Osteocyte (in vitro differentiated cells): Measurements from ENCODE around the gene CACNB3. TPM values are rescaled to one million over a fixed set of nuclear protein-coding genes. Genes with fewer than 3 reads are reported as not detected.

Experiments used
- DNase-seq: peaks from one replicate; pipeline ENCODE4 v3.0.0; 2021; ENCODE audit warnings: mixed read lengths; ENCODE audit not compliant: unreplicated experiment; ENCODE audit errors: extremely low spot score
- H3K27ac Mint-ChIP-seq: one replicate; pipeline ENCODE4 v1.8.0; 2021; ENCODE audit warnings: mild to moderate bottlenecking, mixed read lengths; ENCODE audit not compliant: unreplicated experiment
- H3K27me3 Mint-ChIP-seq: one replicate; pipeline ENCODE4 v1.8.0; 2021; ENCODE audit warnings: mixed read lengths; ENCODE audit not compliant: unreplicated experiment
- H3K36me3 Mint-ChIP-seq: one replicate; pipeline ENCODE4 v1.8.0; 2021; ENCODE audit warnings: mixed read lengths; ENCODE audit not compliant: unreplicated experiment
- H3K4me1 Mint-ChIP-seq: one replicate; pipeline ENCODE4 v1.8.0; 2021; ENCODE audit warnings: mixed read lengths; ENCODE audit not compliant: unreplicated experiment
- H3K4me3 Mint-ChIP-seq: one replicate; pipeline ENCODE4 v1.8.0; 2021; ENCODE audit warnings: mild to moderate bottlenecking, moderate library complexity, mixed read lengths; ENCODE audit not compliant: unreplicated experiment
- H3K9me3 Mint-ChIP-seq: one replicate; pipeline ENCODE4 v1.8.0; 2021; ENCODE audit warnings: mixed read lengths; ENCODE audit not compliant: unreplicated experiment
- total RNA-seq: library from RNA; stranded (reverse); gene quantifications from 2 replicates; pipeline ENCODE4 v1.2.1, GENCODE V29; 2021
- TF ChIP-seq, protein P1 (sequence below): fragments of 200-600 bp; sonication (generic); IDR thresholded peaks from 2 replicates; pipeline ENCODE4 v1.5.0; 2021; ENCODE audit warnings: antibody characterized with exemption, mild to moderate bottlenecking, moderate library complexity

The CACNB3 gene
- total RNA-seq, 1 donor from 2014 or later, result 83.3 TPM

DNA sequence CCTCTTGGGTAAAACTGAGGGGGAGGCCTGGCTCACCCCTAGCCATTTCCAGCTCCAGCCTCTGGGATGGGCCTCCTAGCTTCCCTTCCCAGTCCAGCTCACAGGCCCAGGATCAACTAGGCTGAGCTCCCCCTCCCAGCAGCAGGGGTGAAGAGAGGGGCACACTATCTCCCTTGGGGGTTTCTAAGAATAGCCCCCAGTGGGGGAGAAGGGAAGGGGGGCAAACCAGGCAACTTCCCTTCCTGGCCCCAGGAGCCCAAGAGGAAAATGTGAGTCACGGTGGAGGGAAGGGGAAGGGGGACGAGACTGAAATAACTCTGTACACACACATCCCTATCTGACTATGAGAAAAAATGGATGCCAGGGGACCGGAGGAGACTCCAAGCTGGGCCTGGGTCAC, 38.4 kb upstream of the CACNB3 start:
- H3K4me3 Mint-ChIP-seq, result peak overlapping the region; percentile 57
- peaks cover 38% of the 10 kb centered on the region for H3K4me1 Mint-ChIP-seq
- H3K27me3 Mint-ChIP-seq, result no peaks in the 10 kb centered on the region
- TF ChIP-seq, protein P1, sequence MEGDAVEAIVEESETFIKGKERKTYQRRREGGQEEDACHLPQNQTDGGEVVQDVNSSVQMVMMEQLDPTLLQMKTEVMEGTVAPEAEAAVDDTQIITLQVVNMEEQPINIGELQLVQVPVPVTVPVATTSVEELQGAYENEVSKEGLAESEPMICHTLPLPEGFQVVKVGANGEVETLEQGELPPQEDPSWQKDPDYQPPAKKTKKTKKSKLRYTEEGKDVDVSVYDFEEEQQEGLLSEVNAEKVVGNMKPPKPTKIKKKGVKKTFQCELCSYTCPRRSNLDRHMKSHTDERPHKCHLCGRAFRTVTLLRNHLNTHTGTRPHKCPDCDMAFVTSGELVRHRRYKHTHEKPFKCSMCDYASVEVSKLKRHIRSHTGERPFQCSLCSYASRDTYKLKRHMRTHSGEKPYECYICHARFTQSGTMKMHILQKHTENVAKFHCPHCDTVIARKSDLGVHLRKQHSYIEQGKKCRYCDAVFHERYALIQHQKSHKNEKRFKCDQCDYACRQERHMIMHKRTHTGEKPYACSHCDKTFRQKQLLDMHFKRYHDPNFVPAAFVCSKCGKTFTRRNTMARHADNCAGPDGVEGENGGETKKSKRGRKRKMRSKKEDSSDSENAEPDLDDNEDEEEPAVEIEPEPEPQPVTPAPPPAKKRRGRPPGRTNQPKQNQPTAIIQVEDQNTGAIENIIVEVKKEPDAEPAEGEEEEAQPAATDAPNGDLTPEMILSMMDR, result no peak
- peak; percentile 89 for DNase-seq
- no peaks in the 10 kb centered on the region for H3K9me3 Mint-ChIP-seq
- peaks cover 15% of the 10 kb centered on the region for H3K36me3 Mint-ChIP-seq
- H3K27ac Mint-ChIP-seq, result peak overlapping the region; percentile 98

DNA sequence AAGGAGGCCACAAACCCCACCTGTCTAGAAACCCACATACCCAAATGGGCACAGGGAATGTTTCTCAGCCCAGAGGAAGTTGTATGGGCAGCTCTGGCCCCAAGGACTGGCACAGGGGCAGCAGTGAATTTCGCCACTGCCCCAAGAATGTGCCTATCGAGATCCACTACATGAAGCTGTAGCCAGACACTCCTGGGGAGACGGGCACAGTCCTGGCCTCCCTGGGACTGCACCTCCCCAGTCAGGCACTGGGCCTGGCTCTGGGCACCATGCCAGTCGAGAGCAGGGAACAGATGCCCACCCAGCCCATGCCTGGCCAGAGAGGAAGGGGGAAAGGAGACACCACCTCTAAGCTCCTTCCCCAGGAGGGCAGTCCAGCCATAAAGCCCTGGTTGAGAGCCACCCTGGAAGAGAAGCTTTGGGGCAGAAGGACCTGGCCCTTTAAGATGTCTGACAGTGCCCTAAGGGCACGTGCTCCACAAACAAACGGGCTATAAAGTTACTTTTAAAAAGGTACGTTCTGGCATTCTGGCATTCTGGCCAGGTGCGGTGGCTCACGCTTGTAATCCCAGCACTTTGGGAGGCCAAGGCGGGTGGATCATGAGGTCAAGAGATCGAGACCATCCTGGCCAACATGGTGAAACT, 37.8 kb upstream of the CACNB3 start:
- H3K4me1 Mint-ChIP-seq, result peaks cover 41% of the 10 kb centered on the region
- no peak overlapping the region for H3K4me3 Mint-ChIP-seq
- no peak for DNase-seq
- TF ChIP-seq, protein P1, result no peak
- H3K27me3 Mint-ChIP-seq, result no peaks in the 10 kb centered on the region
- H3K27ac Mint-ChIP-seq, result peak overlapping the region; percentile 98
- no peaks in the 10 kb centered on the region for H3K9me3 Mint-ChIP-seq
- H3K36me3 Mint-ChIP-seq, result peaks cover 15% of the 10 kb centered on the region

DNA sequence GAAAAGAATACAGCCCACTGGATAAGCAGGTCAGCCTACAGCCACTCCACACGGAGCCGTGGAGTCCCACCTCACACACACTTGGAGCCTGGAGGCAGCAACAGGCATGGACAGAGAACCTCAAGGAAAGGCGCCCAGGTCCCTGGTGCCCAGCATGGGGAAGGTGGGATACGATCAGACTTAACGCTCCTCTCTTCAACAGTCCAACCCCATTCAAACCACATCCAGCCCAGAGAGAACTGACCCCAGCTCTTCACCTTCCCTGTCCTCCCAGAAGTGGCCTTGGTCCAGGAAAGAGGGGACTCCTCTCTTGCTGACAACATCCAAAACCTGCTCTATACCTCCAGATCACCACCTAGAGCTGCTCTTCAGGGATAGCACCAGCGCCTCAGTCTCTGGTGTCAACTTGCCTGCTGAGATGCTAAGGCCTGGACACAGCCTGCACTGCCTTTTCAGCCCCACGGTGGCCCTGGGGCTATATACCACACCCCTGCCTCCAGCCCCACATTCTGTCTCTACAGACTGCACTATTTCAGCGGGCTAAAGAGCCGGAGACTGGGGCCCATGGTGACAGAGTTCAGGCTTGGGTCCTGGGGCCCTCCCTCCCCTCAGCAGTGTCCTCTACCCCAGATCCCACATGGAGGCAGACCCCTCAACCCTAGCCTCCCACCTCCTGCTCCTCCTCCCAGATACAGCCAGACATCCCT, 36.4 kb upstream of the CACNB3 start:
- peaks cover 51% of the 10 kb centered on the region for H3K4me1 Mint-ChIP-seq
- no peaks in the 10 kb centered on the region for H3K9me3 Mint-ChIP-seq
- H3K36me3 Mint-ChIP-seq, result peaks cover 16% of the 10 kb centered on the region
- H3K27ac Mint-ChIP-seq, result peak overlapping the region; percentile 98
- H3K4me3 Mint-ChIP-seq, result no peak overlapping the region
- no peaks in the 10 kb centered on the region for H3K27me3 Mint-ChIP-seq
- TF ChIP-seq, protein P1, result no peak
- no peak for DNase-seq

DNA sequence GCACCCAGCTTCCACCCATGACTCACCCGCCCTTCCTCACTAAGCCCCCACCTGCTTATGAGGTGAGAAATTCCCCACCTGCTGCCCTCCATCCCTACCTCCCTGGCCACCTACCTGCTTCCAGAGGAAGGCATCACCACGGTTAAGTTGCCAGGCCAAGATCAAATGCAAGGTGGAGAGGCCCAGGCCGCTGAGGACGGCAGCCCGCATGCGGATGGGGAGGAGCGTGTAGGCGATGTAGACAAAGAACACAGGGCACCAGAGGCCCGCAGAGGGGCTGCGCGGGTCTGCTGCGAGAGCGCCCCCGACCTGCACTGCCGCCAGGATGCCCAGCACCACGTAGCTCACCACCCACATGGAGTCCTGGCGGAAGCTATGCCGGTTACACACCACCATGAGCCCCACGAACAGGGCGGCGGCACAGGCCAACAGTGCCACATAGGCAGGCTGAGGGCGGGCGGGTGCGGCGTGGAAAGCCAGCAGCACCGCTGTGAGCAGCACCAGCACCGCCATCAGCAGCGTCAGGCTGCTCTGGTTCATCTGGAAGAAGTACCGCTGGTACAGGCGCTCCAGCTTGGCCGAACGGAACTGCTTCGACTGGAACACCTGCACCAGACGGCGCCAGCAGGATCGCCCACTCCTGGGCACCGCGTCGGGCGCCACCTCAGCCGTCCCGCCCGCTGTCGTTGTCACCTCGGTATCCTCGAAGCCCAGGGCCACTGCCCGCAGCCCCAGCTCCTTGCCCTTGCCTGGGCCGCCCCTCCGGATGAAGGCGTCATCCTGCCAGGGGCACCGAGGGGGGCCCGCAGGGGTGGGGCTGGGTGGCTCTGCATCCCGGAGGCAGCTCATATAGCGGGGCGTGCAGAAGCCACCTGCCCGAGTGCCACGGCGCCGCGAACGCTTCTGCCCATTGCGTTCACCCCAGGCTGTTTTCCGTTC, 35.6 kb upstream of the CACNB3 start:
- TF ChIP-seq, protein P1, result no peak
- no peak overlapping the region for H3K27ac Mint-ChIP-seq
- peaks cover 60% of the 10 kb centered on the region for H3K4me1 Mint-ChIP-seq
- H3K9me3 Mint-ChIP-seq, result no peaks in the 10 kb centered on the region
- H3K4me3 Mint-ChIP-seq, result no peak overlapping the region
- no peaks in the 10 kb centered on the region for H3K27me3 Mint-ChIP-seq
- DNase-seq, result no peak
- peaks cover 10% of the 10 kb centered on the region for H3K36me3 Mint-ChIP-seq

DNA sequence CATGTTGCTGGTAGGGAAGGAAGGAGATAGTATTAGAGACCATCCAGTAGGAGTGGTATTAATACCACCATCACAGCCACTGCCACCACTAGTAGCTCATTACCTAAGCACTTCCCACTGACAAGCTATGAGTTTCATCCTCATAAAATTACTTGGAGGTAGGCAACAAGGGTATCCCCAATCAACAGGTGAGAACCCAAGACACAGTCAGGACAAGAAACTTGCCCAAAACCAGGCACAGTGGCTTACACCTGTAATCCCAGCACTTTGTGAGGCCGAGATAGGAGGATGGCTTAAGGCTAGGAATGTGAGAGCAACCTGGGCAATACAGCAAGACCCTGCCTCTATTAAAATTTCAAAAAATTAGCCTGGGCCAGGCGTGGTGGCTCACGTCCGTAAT, 34.9 kb upstream of the CACNB3 start:
- H3K4me1 Mint-ChIP-seq, result peaks cover 67% of the 10 kb centered on the region
- H3K4me3 Mint-ChIP-seq, result no peak overlapping the region
- no peaks in the 10 kb centered on the region for H3K27me3 Mint-ChIP-seq
- H3K36me3 Mint-ChIP-seq, result peaks cover 6% of the 10 kb centered on the region
- DNase-seq, result no peak
- H3K27ac Mint-ChIP-seq, result no peak overlapping the region
- TF ChIP-seq, protein P1, result no peak
- H3K9me3 Mint-ChIP-seq, result no peaks in the 10 kb centered on the region
